CMK (cell line): ENCODE measurements around the gene GAGE10.
"Not testable (repeated sequence)": the region's sequence is repeated elsewhere in the genome, so short reads cannot be mapped to it uniquely, and the experiment has no call there.

ENCODE experiments used
- DNase-seq: peaks from one replicate; pipeline ENCODE4 v3.0.0-alpha.2; 2010; ENCODE audit warnings: low read depth

Gene GAGE10

DNA sequence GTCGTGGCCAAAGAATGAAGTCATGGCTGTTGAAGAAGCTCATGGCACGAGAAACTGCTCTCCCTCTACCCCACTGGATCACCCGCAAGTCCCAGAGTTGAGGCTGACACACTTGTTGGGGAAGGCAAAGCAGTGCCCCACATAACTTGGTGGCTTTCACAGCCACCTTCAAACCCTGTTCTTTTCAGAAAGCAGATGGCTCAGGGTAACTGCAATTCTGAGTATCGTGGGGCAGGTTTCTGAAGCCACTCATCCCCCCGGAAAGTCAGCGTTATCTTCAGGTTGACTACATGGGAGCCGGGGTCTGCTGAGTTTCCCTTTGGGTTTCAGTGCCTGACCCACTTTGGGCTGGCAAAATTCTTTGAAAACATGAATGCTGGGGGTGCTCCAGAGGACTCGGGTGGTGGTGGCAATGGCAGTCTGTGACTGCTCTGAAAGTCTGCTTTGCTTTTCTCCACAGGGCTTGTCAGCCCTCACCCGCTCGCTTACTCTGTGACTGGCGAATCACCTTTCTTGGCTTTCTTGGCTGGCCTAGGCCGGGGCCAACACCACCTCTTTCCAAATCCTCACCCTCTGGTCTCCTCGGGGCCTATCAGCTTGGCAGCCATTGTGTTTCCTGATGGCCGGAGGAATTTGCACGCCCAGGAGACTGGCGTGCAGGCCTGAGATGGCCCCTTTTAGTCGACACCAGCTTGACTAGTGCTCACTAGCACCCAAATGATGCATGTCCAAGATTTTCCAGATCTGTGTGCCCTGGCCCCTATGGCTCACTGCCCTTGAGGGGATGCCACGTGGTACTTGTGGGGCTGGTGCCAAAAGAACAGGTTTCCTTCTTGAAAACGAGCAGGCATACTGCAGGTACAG is 26.5 kb upstream of the GAGE10 start:
- DNase-seq: no peak

DNA sequence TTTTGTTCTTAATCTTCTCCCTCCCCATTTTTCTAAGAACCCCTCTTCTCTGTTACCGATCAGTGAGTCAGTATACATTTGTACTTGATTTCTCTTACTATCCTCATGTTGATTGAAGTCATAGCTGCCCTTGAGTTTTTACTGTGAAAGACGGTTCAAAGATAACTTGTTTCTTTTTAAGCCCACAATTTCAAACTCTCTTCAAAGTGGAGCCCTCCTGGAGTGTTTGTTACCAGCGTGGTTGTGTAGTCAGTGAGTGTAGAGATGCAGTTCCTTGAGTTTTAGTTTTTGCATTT is 26.0 kb upstream of the GAGE10 start:
- no peak for DNase-seq

DNA sequence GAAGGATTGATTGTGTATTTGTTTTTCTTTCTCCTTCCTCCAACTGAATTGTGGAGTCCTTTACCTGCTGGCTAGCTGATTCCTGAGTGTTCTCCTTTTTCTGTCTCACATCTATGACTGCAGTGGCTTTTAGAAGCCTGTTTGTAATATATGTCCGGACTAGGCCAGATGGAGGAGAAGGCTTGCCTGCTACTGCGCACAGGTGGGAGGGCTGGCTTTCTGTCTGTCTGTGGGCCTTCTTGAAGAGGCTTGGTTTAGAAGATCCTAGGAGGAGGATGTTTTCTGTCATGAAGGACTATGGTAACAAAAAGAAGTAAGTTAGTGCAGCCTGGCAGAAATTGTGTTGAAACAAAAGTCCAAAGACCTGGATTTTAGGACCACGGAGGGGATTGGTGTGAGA is 25.4 kb upstream of the GAGE10 start:
- no peak for DNase-seq

DNA sequence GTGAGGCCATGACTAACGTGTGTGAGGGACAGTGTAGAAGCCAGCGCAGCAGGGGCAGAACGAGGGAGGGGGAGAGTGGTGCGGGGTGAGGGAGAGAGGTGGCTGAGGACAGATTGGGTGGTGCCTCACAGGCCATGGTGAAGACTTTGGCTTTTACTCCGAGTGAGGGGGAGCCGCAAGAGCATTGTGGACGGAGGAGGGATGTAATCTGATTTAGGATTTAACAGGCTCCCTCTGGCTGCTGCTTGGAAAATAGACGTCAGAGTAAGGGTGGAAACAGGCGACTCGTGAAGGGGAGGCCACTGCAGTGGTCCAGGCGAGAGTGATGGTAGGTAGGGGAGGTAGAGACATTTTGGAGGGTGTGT is 20.8 kb upstream of the GAGE10 start:
- DNase-seq: no peak

DNA sequence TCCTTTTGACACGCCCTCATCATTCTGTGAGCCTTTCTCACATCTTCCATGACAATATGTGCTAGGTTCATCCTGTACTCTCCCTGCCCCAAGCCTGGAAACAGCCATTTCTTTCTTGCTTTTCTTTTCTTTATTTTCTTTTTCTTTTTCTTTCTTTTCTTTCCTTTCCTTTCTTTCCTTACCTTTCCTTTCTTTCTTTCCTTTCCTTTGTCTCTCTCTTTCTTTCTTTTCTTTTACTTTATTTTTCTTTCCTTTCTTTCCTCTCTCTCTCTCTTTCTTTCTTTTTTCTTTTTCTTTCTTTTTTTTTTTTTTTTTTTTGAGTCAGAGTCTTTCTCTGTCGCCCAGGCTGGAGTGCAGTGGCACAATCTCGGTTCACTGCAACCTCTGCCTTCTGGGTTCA is 19.2 kb upstream of the GAGE10 start:
- DNase-seq: no peak

GRCh38 chrX:49286136-49286535 is 17.3 kb upstream of the GAGE10 start:
- DNase-seq: no peak

DNA sequence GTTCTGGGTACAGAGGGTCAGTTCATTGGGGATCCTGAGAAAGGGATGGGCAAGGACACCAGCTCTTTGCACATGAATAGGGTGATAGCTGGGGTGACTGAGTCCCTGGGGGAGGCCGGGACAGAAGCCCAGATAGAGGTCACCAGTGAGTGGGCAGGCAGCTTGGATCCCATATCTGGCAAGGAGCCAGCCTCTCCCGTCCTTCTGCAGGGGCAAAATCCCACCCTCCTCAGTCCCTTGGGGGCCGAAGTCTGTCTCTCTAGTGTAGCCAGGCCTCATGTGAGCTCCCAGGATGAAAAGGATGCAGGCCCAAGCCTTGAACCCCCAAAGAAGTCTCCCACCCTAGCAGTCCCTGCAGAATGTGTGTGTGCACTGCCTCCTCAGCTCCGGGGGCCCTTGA is 16.9 kb upstream of the GAGE10 start:
- no peak for DNase-seq

DNA sequence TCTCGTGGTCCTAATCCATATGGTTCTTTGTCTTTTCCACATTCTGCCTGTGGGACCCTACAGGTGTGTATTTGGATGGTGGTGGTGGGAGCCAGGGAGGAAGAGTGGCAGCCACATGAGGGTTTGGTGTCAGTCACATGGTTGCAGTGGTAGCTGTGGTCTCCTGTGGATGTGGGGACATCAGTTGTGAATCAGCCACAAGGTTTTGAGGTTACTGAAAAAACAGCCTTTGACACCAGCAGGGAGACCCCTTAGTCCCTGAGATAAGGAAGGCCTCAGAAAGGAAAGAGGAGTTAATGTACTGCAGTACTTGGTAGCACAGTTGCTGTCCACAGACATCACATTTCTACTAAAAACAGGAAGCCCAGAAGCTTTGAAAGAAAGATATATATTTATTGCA is 15.8 kb upstream of the GAGE10 start:
- no peak for DNase-seq

DNA sequence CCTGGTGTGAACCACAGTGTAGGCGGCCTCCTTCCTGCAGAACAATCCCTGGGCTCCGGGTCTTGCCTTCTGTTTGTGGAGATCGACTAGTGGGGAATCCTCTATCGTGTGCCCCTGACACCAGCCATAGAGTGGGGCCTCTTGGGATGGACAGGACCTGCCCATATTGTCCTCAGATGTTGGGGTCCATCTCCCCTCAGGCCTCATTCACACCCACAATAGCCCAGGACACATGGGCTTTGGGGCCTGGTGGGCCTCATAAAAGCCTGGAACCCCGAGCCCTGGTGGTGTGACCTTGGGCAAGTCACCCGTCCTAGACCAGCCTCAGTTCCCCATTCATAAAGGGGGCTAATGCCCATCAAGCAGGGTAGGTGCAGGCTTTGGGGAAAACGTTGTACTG is 13.2 kb upstream of the GAGE10 start:
- DNase-seq: no peak

DNA sequence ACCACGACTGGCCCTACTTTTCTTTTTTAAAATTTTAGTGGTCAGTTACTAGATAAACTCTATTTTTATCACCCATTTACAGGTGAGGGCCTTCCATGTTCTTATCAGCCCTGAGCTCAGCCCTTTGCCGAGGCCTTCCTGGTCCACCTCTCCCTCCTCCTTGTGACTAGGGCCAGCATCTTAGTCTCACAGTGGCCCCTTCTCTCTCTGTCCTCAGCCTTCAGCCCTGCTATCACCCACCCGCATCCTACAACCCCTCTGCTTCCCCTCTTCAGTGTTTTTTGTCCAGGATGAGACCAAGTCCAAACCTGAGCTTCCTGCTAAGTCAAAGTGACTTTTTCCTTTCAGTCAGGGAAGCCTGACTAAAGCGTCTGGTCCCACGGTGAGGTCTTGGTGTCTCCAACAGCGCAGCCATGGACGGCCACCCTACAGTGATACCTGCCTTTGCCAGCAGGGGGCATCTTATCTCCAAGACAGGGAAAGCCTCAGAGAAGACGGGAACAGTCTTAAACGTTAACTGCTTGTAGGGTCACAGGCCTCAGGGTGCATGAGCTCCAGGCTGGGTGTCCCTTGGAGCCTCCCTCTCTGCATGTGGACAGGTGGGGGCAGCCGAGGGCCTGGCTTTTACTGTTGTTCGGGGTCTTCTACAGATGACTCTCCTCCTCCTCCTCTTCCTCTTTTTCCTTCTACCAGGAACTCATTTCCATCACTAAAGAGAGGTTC is 11.7 kb upstream of the GAGE10 start:
- peak; percentile 42 for DNase-seq

GRCh38 chrX:49292400-49293362 is 10.8 kb upstream of the GAGE10 start:
- no peak for DNase-seq

DNA sequence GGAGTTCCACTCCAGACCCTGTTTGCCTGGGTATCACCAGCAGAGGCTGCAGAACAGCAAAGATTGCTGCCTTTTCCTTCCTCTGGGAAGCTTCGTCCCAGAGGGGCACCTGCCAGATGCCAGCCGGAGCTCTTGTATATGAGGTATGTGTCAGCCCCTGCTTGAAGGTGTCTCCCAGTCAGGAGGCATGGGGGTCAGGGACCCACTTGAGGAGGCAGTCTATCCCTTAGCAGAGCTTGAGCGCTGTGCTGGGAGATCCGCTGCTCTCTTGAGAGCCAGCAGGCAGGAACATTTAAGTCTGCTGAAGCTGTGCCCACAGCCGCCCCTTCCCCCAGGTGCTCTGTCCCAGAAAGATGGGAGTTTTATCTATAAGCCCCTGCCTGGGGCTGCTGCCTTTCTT is 4.2 kb upstream of the GAGE10 start:
- not testable (repeated sequence) for DNase-seq

- DNase-seq: no peak
These were observed 2.7 kb upstream of the GAGE10 start for GRCh38 chrX:49300703-49301102.

GRCh38 chrX:49307775-49308174 is 4.3 kb downstream of the GAGE10 start:
- DNase-seq: not testable (repeated sequence)

- DNase-seq: no peak
These were observed 5.3 kb downstream of the GAGE10 start for GRCh38 chrX:49308604-49309269.

DNA sequence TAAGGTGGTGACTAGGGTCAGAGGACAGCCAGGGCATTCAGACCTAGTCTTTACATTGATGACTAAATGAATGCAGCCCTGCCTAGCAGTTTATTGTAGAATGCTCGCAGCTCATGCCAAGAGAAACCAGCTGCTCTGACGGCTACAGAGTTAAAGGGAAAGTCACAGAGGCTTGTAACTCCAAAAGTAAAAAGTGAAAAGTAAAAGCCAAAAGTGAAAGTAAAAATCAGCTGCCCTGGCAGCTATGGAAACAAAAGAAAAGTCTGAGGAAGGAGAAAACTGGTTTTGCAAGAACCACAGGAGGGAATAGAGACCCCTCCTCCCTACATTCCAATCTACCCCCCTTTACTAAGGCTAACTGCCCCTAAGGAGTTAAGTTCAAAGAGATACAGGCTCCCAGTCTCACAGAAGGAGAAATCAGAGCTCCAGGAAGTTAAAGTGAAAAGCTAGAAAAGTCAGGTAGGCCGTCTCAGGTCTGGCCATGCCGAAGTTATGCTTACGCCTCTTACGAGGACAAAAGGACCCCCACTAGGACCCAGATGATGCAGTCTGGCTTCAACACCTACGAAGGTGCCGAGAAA is 6.0 kb downstream of the GAGE10 start:
- no peak for DNase-seq

DNA sequence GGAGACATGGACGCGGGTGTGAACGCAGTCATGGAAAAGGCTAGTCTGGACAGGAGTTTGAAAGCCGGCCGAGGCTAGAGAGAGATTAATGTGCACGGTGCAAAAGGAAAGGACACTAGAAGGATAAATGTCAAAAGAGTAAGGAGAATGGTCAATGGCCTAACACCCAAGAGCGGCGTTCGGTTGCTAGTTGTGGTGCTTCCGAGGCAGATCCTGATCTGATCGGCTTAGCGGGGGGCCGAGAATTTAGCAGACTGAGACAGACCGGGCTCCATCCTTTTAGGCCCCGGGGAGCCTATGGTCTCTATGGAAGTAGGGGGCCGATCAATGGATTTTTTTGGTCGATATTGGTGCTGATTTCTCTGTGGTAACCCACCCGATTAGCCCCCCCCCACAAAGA is 6.9 kb downstream of the GAGE10 start:
- no peak for DNase-seq

- DNase-seq: no peak
These were observed 8.7 kb downstream of the GAGE10 start for GRCh38 chrX:49312176-49312575.

GRCh38 chrX:49316085-49316484 is 12.6 kb downstream of the GAGE10 start:
- no peak for DNase-seq

DNA sequence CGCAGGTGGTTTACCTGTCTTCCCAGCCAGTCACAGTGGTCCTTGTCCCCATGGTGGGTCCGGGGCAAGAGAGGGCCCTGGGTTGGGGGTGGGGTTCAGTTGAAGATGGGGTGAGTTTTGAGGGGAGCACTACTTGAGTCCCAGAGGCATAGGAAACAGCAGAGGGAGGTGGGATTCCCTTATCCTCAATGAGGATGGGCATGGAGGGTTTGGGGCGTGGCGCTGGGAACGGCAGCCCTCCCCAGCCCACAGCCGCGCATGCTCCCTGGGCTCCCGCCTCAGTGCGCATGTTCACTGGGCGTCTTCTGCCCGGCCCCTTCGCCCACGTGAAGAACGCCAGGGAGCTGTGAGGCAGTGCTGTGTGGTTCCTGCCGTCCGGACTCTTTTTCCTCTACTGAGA is 18.3 kb downstream of the GAGE10 start, which contains the start of gene GAGE12J:
TSS of gene GAGE12J (plus strand) at position 301 of the 400 bp plus-strand sequence. CDS start 1,157 bp downstream, outside the sequence.
- DNase-seq: not testable (repeated sequence)

- not testable (repeated sequence) for DNase-seq
These were observed 18.8 kb downstream of the GAGE10 start for GRCh38 chrX:49322266-49322665.
